AG04449 (cell line): ENCODE data around the gene PACSIN1.

Source experiments
- CTCF ChIA-PET: fragments of 350-600 bp; formaldehyde crosslinking; extraction: SDS; loops from one replicate; lab custom pipeline; 2021; ENCODE audit warnings: antibody characterized with exemption; lab: Yijun Ruan, JAX
- POLR2A ChIA-PET: fragments of 400-600, 350-600 bp; formaldehyde crosslinking; extraction: SDS; loops from one replicate; lab custom pipeline; 2020; ENCODE audit warnings: antibody characterized with exemption, inconsistent platforms; lab: Yijun Ruan, JAX
- DNase-seq: peaks from one replicate; pipeline ENCODE4 v3.0.0-alpha.2; 2010; ENCODE audit warnings: low read depth, low spot score
- H3K4me3 ChIP-seq: 2 replicates; pipeline ENCODE4 v1.5.1; 2011; ENCODE audit warnings: low read depth, mild to moderate bottlenecking, control low read depth, low read length
- CTCF ChIP-seq: IDR thresholded peaks from one replicate; pipeline ENCODE4 v1.5.1; 2011; ENCODE audit warnings: mild to moderate bottlenecking, moderate library complexity, low read length, control low read depth, inconsistent platforms; ENCODE audit not compliant: insufficient read depth; ENCODE audit errors: missing control alignments

Gene PACSIN1

GRCh38 chr6:34574647-34575293, 108.9 kb downstream of the PACSIN1 start:
- ChIA-PET CTCF (interaction anchor here (1.0 to 2.0 kb wide), 4 partner anchors 19 to 47 kb away, joined by 3 to 5 read pairs (median 4); no protein-coding TSS in a partner anchor), POLR2A (no interaction called here)
- no peak for TF ChIP-seq CTCF
- H3K4me3 ChIP-seq = no peak overlapping the region
- no peak for DNase-seq

GRCh38 chr6:34575326-34575725, 109.5 kb downstream of the PACSIN1 start:
- no peak overlapping the region for H3K4me3 ChIP-seq
- no peak for DNase-seq
- ChIA-PET POLR2A (no interaction called here), CTCF (interaction anchor here (1.3 to 2.0 kb wide), 2 partner anchors 19 to 34 kb away, joined by 4 to 5 read pairs; no protein-coding TSS in a partner anchor)
- no peak for TF ChIP-seq CTCF

- no peak for TF ChIP-seq CTCF
- ChIA-PET POLR2A (no interaction called here), CTCF (no interaction called here)
- DNase-seq = no peak
- no peak overlapping the region for H3K4me3 ChIP-seq
These were observed 110.5 kb downstream of the PACSIN1 start for GRCh38 chr6:34576286-34576955.

GRCh38 chr6:34578445-34579262, 112.8 kb downstream of the PACSIN1 start:
- DNase-seq = no peak
- POLR2A ChIA-PET = no interaction called here
- no peak overlapping the region for H3K4me3 ChIP-seq
- no peak for TF ChIP-seq CTCF
- CTCF ChIA-PET = no interaction called here

GRCh38 chr6:34580707-34581560, 115.1 kb downstream of the PACSIN1 start:
- CTCF ChIA-PET = interaction anchor here (1.2 kb wide), 2 partner anchors 28 to 419 kb away, joined by 3 read pairs; no protein-coding TSS in a partner anchor

More at GRCh38 chr6:34580707-34581560, 115.1 kb downstream of the PACSIN1 start:
- POLR2A ChIA-PET = no interaction called here
- no peak for DNase-seq
- H3K4me3 ChIP-seq = no peak overlapping the region
- no peak for TF ChIP-seq CTCF
